MM.1S (cell line): Measurements from ENCODE around the gene CYB561A3.

Experiments
- CTCF ChIP-seq: fragments of 300-600 bp; sonication (generic); IDR thresholded peaks from 2 replicates; pipeline ENCODE4 v1.5.1; 2016; ENCODE audit warnings: antibody characterized with exemption, low read length, mixed read lengths
- EZH2phosphoT487 ChIP-seq: fragments of 300-600 bp; sonication (generic); IDR thresholded peaks from 2 replicates; pipeline ENCODE4 v1.6.1; 2018; ENCODE audit warnings: antibody characterized with exemption, low read length

GRCh38 chr11:61372659-61373420 lies 11.2 kb upstream of the CYB561A3 start:
- TF ChIP-seq CTCF (no peak), EZH2phosphoT487 (no peak)
